Stimulated activated CD4-positive, alpha-beta T cell treated with anti-CD3 and anti-CD28 coated beads, Interleukin-1b, Interleukin-23, amount 100 ng/mL, for 48 hours (primary cell): ENCODE data around the gene GNAQ.
A peak's percentile ranks its signal among the peaks of the same experiment; 100 is the strongest.

Experiments used
- DNase-seq: peaks from one replicate; pipeline ENCODE4 v3.0.0-alpha.2; 2020

The GNAQ gene

DNA sequence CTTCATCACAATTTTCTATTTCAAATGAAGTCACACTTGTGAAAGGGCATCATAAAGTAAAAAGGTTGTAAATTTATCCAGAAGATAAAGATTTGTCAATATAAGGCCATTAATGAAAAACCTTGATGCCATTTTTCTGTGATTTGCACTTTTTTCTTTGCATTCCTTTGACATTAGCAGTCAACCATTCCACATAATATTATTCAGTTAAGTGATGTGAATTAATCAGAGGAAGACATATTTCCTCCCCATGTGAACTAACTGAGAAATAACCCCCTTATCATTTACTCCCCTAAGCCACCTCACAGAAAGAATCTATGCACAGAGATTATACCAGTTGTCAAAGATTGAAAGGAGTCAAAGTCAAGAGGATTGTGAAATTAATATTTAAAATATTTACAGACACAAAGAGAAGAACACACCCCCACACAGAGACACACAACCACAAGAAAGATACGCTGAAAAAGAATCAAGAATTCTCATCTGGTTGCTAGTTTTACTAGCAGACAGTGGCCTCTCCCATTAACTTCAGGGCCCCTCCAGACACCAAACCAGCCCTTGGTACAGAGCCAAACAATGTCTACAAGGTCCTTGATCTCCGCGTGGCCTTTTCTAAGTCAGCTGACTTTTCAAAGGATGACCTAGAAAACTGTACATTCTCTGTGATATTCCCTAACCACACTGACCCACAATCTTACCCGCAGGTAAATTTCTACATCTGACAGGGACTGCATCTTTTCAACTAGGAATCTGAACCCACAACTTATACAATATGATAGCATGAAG is 29.5 kb downstream of the GNAQ start:
- DNase-seq = no peak

DNA sequence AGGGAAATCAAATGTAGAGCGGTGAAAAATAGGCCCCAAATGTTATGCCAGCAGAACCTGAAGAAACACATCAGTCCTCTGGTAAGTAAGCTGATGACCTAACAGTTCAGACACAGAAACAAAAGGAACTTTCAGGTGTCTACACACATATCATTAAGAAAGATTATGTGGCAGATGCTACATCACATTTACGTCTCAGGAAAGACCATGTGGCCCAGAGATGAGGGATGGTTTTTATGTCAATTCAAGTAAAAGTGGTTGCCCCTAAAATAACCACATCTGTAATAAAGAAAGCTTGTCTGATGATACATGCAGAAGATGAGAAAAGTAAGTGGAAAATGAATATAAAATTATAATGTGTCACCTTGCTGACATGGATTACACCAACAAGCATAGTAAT is 31.4 kb downstream of the GNAQ start:
- peak; percentile 7 for DNase-seq

DNA sequence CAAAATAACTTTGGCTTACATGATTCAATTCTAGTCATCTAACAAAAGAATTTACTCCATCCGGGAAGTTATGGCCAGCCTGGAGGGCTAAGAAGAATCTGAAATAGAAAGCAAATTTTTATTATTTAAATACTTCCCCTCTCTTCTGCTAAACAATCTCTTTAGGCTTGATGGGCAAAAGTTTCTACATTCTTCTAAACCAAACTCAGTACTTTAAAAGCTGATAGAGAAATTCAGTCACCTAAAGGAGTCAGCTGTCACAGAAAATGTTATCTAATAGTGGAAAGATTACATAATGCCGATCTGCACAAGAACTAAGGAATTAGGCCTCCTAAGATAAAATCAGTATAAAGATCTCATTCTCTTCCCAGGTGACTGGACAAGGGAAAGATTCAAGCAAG is 32.4 kb downstream of the GNAQ start:
- no peak for DNase-seq

DNA sequence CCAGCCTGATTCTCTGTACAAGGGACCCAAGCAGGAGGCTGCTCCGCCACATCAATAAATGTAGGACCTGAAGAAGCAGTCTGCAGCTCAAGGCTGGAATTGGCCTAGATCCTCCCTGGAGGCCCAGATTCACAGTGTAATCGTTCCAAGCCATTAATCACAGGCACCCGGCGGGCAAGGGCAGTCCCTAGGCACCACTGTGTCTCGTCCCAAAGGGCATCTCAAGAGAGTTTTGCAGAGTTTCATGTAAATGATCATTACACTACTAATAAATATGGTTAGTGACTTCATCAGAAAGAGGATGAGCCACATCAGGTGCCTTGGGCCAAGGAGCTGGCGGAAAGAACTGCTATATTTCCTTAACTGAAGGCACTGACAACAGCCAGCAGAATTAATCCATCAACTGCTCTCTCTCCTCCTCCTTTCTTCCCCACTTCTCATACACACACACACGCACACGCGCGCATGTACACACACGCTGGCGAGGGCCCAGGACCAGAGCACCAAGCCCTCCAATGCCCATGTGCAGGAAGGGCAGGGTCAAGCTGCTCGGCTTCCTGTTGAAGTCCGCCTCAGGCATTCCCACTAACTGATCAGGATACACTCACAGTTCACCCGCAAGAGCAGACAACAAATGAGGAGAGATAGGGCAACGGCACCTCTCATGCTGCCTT is 33.9 kb downstream of the GNAQ start:
- no peak for DNase-seq

DNA sequence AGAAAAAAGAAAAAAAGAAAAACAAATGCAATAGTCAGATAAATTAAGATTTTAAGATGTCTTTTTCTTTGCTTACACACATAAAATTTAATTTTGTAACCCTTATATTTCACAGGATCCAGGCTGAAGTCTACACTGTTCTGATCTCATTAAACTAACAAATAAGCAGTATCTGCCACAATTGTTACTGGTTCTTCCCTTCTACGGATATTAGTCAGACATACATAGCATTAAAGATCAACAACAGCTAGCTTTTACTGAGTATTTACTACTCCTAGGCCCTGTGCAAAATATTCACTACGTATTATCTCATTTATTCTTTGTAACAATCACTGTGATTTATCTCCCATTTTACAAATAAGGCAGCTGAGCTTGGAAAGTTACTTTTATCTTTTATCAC is 34.9 kb downstream of the GNAQ start:
- DNase-seq = no peak

DNA sequence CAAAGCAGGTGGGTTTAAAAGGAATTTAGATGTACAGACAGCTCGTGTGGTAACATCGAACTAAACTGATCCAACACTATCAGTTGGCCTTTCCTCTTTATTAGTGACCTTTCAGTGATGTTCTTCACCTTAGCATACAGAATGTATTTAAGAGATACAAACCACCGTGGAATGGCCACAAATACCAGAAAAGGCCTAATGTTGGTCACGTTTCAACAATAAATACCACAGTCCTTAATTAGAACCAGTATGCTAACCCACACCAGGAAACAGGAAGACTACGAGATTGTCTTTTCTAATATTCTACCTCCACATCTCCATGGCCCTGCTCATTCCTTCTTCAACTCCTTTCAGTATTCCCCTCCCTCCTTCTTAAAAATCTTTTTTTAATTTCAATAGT is 40.4 kb downstream of the GNAQ start:
- no peak for DNase-seq

DNA sequence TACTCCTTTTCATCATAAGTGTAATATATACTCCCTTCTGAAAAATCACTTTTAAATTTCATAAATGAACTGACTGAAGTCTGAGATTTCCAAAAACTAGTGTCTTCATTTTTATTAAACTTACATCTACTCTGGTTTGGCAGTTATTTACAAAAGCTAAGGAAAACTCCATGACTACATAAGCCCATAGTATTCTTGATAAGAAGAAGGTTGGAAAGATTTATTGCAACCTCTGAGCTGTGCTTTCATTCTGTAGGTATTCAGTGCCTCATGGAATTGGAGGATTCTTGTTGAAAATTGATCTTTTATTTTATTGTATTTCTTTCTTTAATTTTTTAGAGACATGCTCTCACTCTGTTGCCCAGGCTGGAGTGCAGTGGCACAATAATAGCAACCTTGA is 41.7 kb downstream of the GNAQ start:
- DNase-seq = no peak

DNA sequence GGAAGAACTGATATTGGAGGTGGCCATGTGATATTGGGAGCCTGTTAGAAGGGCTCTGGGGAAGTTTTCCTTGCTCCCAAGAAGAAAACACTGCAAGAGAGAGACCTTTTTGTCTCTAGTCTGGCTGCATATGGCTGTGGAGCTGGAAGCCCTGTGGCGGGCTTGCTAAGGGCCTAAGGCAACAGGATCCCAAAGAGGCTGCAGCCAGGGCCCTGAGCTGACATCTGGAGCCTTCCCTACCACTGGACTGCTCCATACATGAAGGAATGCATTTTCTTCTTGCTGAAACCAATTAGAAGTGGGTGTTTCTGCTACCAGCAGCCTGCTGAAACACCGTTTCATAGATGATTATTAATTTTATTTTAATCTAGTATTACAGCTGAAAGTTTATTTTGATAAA is 42.2 kb downstream of the GNAQ start:
- DNase-seq = no peak

DNA sequence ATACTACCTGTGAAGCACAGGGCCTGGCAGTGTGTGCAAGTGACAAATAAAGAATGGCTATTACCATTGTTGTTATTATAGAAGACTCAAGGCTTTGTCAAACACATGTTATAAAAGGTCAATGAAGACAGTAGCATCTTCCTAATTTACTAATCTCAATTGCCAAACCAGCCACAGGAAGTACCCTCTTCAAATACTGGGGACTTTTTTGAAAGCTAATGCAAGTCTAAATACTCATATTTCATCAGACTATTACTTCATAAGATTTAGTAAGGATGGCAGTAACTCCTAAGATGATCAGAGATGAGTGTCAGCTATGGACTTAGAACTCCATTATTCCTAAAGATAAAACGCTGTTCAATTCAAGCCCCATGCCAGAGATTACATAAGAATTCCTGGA is 43.0 kb downstream of the GNAQ start:
- no peak for DNase-seq

DNA sequence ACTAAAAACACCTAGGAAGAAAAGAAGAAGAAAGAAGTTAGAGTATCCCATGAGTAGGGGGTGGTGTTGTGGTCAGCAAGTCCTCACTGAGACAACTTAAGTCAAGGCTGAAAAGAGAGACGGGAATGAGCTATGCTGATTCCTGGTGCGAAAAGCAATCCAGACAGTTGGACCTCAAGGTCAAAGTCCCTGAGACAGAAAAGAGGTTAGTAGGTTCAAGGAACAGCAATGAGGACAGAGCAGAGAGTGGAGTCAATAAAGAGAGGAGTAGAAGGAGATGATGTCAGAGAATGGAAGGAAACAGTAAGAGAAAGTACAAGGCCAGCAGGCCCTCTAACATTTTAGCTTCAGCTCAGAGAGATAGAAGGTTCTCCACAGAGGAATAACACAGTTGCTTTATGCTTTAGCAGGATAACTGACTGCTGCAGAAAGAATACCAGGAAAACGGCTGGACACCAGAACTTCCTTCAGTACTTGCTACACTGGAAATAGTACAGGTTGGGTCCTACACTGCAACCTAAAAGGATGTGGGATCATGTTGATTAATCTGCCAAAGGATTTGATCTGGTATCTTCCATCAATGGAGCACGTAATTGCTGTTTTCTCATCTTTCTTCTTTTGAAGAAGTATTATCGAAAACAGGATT is 43.6 kb downstream of the GNAQ start:
- no peak for DNase-seq

DNA sequence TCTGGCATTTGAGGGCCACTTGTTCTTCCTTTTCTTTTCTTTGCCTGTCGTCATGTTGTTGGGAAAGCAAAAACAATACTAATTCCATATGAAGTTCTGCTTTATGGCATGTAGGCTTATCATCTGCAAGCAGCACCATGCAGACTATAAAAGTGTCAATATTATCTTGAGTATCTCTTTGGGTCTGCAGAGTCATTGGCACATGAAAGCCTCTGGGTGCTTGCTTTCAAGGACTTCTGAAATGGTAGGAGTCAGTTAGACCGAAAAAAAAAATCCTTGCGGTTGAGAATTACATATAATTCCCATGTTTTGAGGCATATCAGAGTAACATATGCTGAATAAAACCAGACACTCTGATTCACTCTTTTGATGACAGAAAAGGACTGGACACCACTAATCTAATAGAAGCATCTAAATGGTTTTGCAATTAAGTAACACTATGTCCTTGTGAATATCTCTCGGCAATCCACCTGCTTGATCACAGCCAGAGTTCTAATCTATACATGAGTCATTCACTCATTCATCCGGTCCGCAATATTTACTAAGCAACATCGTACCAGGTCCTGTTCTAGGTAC is 44.4 kb downstream of the GNAQ start:
- no peak for DNase-seq

DNA sequence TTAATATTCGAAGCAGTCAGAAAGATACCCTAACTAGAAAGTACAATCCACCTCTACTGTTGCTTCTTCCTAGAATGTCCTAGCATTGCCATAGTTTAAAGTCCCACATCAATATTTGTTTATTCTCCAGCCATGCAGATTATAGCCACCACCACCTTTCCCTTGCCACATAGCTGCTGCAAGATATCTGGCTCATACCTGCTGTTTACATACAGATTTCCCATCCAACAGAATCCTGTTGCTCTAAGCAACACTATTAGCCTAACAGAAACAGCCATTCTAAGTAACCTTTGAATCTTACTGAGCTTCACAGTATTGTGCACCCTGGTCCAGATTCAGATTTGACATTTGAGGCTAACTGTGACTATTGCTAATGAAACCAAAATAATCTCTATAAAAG is 45.6 kb downstream of the GNAQ start:
- no peak for DNase-seq

DNA sequence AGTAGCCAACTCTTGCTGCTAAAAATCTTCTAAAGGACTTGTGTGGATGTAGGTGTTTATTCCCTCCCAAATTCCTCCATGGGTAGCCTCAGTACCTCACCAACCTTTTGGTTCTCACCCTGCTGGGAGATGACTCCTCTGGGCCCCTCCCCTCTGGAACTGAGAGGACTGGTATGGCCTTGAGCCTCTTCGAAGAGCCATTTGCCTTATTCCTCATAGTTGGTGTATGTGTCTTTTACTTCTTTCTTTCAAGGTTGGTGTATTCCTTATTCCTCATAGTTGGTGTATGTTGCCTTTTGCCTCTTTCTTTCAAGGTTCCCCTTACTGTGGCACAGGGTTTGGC is 48.3 kb downstream of the GNAQ start:
- DNase-seq = no peak

DNA sequence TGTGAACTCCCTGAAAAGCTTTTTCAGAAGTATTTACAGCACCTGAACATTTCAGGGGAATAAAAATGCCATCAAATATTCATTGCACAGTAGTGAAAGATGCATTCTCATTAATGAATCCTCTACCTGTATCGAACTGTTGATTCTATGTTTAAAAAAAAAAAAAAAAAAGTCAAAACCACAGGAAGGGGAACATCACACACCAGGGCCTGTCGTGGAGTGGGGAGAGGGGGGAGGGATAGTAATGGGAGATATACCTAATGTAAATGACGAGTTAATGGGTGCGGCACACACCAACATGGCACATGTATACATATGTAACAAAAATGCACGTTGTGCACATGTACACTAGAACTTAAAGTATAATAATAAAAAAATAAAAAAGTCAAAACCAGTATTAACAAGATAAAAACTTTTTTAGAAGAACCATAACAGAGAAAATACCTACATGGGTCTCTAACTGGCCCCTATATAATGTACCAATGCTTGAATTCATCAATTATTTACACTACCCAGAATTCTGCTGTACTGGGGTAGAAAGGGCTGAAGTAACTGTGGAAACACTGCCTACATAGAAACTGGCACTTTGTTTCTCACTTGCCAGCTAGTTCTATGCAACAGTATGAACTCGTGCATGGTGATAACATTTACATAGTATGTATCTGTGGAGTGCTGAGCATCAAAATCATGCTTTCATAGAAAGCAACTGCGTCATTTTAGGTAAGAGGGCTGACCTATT is 48.9 kb downstream of the GNAQ start:
- DNase-seq = no peak

DNA sequence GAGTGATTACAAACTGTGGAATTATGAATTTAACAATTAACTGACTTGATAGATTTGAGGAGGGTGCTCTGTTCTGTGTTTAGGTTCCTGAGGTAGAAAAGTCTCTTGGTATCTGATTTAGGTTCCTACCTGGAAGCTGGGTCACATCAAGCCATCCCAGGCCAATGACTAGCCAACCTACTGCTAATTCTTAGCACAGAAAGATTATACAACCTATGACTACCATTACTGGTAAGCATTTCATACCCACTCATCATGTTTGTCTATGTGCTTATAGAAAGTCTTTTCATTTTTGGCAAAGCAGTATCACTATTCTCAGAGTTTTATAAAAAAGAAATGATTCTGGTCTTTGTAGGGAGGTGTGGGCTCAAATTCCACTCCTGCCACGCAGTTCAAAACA is 49.7 kb downstream of the GNAQ start:
- DNase-seq = no peak

DNA sequence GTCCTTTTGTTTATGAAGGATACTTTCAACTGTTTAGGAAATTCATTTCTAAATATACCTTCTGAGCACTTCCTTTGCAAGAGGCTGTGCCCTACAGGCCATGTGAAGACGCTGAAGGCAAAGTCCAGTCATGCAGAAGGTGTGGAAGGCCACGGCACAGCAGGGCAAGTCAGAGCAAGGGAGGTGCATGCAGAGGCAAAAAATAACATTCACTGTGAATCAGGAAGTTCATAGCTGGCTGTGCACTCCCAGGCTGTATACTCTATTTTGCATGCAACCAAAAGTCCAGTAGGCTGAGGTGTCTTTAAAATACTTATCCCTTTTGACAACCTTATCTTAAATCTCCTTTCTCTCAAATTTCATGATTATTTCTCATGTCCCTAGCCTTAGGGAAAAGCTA is 50.3 kb downstream of the GNAQ start:
- peak; percentile 7 for DNase-seq

DNA sequence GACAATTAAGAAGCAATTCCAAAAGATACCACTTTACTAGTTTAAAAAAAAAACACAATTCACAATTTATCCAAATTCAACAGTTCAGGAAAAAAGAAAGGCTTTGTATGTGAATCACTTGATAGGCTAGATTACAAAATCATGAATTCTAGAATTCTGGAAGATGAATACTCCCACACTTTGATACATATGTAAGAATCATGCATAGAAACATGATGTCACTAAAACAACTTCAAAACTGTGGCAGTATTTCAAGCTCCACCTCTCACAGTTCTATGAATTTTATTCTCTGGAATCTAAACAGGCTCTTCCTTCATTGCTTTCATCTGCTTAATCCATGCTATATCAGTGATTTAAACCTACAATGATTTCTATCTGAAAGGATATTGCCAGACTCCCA is 51.0 kb downstream of the GNAQ start:
- DNase-seq = no peak

DNA sequence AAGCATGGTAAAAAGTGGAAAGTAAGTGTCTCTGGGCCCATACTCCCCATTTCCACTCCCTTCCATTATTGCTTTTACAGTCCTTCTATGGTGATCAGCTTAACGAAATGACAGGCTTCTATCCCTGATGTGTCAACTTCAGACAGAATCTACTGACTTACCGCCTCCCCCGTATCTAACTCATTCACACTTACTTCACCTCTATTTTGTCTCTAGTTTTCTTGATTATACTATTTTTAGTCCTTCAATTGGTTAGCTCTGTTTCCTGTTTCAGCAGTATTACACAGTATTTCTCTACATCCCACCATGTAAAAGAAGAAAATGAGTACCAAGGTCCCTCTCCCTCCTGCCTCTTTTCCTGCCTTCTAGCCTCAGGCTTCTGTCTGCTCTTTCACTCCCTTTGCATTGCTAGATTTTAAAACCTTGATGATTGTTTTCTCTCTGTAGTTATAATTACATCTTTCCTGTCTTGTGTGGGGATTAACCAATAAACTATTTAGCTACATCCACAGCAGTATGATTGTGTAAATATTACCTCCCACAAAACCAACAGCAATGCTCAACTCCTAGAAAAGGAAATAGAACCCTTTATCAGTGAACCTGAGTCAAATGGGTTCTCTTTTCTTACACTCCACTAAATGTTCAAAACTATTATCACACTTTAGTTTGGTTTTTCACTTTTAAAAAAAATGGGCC is 53.4 kb downstream of the GNAQ start:
- DNase-seq = no peak

DNA sequence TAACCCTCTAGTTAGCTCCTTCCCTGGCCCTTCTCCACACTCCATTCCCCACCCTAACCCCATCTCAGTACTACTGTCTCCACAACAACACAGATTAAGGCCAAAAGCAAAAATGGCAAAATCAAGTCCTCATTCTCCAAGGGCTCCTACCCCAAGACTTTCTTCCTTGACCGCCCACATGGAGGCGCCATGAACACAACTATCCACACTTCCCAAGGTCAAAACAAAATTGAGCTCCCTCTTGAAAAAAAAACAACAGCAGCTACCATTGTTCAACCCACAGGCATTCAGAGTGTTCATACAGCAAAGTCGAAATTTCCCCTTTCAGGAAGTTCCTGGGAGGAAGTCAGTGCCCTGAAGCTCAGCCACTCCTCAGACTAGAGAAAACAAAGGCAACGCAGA is 54.4 kb downstream of the GNAQ start:
- DNase-seq = peak; percentile 45

DNA sequence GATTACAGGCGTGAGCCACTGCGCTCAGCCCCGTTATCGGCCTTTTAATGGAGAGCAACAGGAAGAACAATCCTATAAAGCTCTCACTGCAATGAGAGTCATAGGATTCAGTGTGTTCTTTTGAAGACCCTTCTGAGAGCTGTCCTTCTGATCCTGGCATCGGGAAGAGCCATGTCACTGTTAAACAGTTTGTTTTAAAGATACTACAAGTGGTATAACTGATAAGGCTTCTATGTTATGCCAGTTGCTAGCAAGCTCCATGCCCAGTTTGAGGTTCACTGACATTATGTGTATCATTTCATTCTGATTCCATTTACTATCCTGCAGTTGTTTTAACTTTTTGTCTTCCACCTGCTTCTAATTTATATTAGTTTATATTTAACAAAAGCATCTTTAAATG is 55.8 kb downstream of the GNAQ start:
- DNase-seq = no peak

DNA sequence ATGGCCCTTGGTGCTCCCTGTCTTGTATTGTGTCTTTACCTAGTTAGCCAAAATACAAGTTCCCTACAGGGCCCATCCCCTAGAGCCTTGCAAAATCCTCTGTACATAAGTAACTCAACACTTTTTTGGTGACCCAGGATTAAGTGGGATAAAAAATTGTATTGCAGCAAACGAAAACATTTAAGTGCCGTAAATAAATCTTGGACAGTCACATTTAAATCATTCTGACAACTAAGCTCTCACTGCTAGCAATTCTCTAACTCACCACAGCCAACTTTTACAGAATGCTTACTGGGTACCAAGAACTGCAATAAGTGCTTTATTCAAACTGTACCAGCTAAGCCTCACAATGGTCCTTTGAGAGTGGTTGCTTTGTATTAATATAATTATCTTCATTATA is 56.6 kb downstream of the GNAQ start:
- DNase-seq = no peak

DNA sequence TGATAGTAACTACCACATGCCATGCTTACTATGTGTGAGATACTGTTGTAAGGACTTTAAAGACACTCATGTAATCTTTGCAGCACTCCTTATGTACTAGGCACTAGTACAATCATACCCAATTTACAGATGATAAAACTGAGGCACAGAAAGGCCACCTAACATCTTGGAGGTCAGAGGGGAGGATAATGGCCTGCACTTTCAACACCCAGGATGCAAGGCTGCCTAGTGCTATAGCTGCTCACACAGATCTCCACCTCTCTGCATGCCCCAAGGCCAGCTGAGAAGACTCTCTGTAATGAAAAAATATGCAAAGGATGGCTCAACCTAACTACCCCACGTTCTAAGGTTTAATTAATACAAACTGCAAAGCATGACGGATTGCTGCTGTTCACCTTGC is 57.2 kb downstream of the GNAQ start:
- no peak for DNase-seq

DNA sequence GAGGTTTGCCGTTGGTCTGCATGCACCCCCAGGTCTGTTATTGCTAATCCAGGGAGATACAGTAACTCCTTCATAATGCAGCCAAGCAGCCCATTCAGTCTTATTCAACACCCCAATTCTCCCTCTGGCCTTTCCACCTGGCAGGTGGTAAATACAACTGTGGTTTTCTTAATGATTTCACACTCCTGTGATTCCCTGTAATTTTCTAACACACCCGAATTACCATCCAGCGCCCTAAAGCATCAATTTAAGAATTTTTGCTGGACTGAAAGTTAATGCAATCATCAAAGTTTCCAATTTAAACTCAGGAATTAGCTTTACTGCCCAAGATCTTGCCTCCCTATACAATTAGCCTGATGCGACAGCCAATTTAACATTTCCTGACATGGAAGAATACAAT is 62.5 kb downstream of the GNAQ start:
- no peak for DNase-seq
